ENCODE results near the gene ZNF582.
A peak's percentile ranks its signal among the peaks of the same experiment; 100 is the strongest.

Gene ZNF582

GRCh38 chr19:56333506-56333905, 59.8 kb downstream of the ZNF582 start:
- H3K4me3 ChIP-seq (ENCODE audit: low read depth, low read length), result no peak overlapping the region
- TF ChIP-seq CTCF (conservative IDR thresholded peaks at IDR 0.05; ENCODE audit: low read depth, low read length), result peak; percentile 85
- DNase-seq (ENCODE audit: low read depth), result peak; percentile 83

All from choroid plexus epithelial cell (primary cell).